Breast epithelium (tissue), 4 donors: ENCODE results near the gene ATG7. TPM values are rescaled to one million over a fixed set of nuclear protein-coding genes. Genes with fewer than 3 reads are reported as not detected.

Source experiments
- DNase-seq, 2 donors: peaks; one replicate each; pipeline ENCODE4 v3.0.0-alpha.2; 2019; ENCODE audit warnings: low spot score in 2 of 2
- H3K27ac ChIP-seq, 2 donors: fragments of 200-600 bp; sonication (generic) in 1 of 2; one replicate each; pipeline ENCODE4 v1.5.1; 2016 to 2019; ENCODE audit warnings: mild to moderate bottlenecking in 1 of 2
- H3K27me3 ChIP-seq, 2 donors: fragments of 200-600 bp; sonication (generic) in 1 of 2; one replicate each; pipeline versions ENCODE4 v1.5.1 to v1.6.0; 2017 to 2019; ENCODE audit warnings: control low read depth in 1 of 2, mild to moderate bottlenecking in 1 of 2
- H3K36me3 ChIP-seq: fragments of 200-600 bp; one replicate; pipeline ENCODE4 v1.5.1; 2019
- H3K4me1 ChIP-seq, 2 donors: fragments of 200-600 bp; sonication (generic); one replicate each; pipeline ENCODE4 v1.5.1; 2016 to 2019; ENCODE audit warnings: control low read depth in 1 of 2
- H3K4me3 ChIP-seq, 3 donors: fragments of 200-600 bp; sonication (generic); 1 replicate in 2 of 3; 2 replicates in 1 of 3; pipeline ENCODE4 v1.5.1; 2016 to 2019; ENCODE audit warnings: mild to moderate bottlenecking in 3 of 3, moderate library complexity in 2 of 3
- H3K9me3 ChIP-seq, 2 donors: fragments of 200-600 bp; sonication (generic) in 1 of 2; one replicate each; pipeline ENCODE4 v1.5.1; 2016 to 2019; ENCODE audit warnings: control low read depth in 1 of 2
- CTCF ChIP-seq, 3 donors: fragments of 450-650 bp; IDR thresholded peaks; one replicate each; pipeline ENCODE4 v1.5.1; 2016 to 2017; ENCODE audit warnings: antibody characterized with exemption in 3 of 3, mild to moderate bottlenecking in 3 of 3, moderate library complexity in 3 of 3
- POLR2A ChIP-seq: fragments of 450-650 bp; IDR thresholded peaks from one replicate; pipeline ENCODE4 v1.6.1; 2016; ENCODE audit warnings: antibody characterized with exemption, mild to moderate bottlenecking, moderate library complexity
- POLR2AphosphoS5 ChIP-seq, 3 donors: sonication (generic); formaldehyde crosslinking; IDR thresholded peaks; one replicate each; pipeline ENCODE4 v1.6.1; 2017; ENCODE audit warnings: antibody characterized with exemption in 3 of 3
- intact Hi-C: fragments of 100-400 bp; cut with DNase I; formaldehyde crosslinking; loops from one replicate; pipeline ENCODE4 v1.15.1; 2023; ENCODE audit warnings: low total_unique reads
- total RNA-seq, 3 donors: library from RNA; depleted of rRNA; stranded (reverse); fragments of >200 nt; gene quantifications; one replicate each; pipeline ENCODE4 v1.1.0, GENCODE V29; 2016

The ATG7 gene
- total RNA-seq, 3 donors from 2014 or later: 64.9 to 81.9 (median 75.5) TPM

- intact Hi-C loops: no loop called here
- Histone ChIP-seq H3K27me3 (no peaks in the 10 kb centered on the region), H3K9me3 (no peaks in the 10 kb centered on the region), H3K36me3 (no peaks in the 10 kb centered on the region), H3K27ac (no peak overlapping the region), H3K4me1 (no peaks in the 10 kb centered on the region), H3K4me3 (no peak overlapping the region)
- no peak for TF ChIP-seq POLR2A
- no peak for TF ChIP-seq CTCF (IDR thresholded peaks at IDR 0.05)
- no peak for DNase-seq
Measured at GRCh38 chr3:11447584-11448200, 175.5 kb downstream of the ATG7 start.

- intact Hi-C loops: no loop called here
- H3K36me3 ChIP-seq: no peaks in the 10 kb centered on the region
- H3K4me3 ChIP-seq: no peak overlapping the region
- H3K4me1 ChIP-seq: no peaks in the 10 kb centered on the region
- H3K27me3 ChIP-seq: no peaks in the 10 kb centered on the region
- H3K27ac ChIP-seq: no peak overlapping the region
- DNase-seq: no peak
- no peaks in the 10 kb centered on the region for H3K9me3 ChIP-seq
- no peak for TF ChIP-seq CTCF (IDR thresholded peaks at IDR 0.05)
Measured at GRCh38 chr3:11450015-11450414, 177.8 kb downstream of the ATG7 start.

GRCh38 chr3:11452312-11452711, 180.1 kb downstream of the ATG7 start:
- no peaks in the 10 kb centered on the region for H3K27me3 ChIP-seq
- no peak overlapping the region for H3K4me3 ChIP-seq
- no peaks in the 10 kb centered on the region for H3K36me3 ChIP-seq
- TF ChIP-seq POLR2A (no peak), CTCF (IDR thresholded peaks at IDR 0.05) (no peak), POLR2AphosphoS5 (IDR thresholded peaks at IDR 0.05) (no peak)
- H3K4me1 ChIP-seq: no peaks in the 10 kb centered on the region
- intact Hi-C loops: no loop called here
- H3K9me3 ChIP-seq: no peaks in the 10 kb centered on the region
- H3K27ac ChIP-seq: peak overlapping the region in 1 of 2 donors; percentile 63
- DNase-seq: no peak

- H3K36me3 ChIP-seq: no peaks in the 10 kb centered on the region
- H3K9me3 ChIP-seq: no peaks in the 10 kb centered on the region
- no peaks in the 10 kb centered on the region for H3K4me1 ChIP-seq
- TF ChIP-seq POLR2AphosphoS5 (IDR thresholded peaks at IDR 0.05): no peak
- TF ChIP-seq POLR2A: no peak
- TF ChIP-seq CTCF (IDR thresholded peaks at IDR 0.05): no peak
- intact Hi-C loops: no loop called here
- H3K4me3 ChIP-seq: no peak overlapping the region
- no peaks in the 10 kb centered on the region for H3K27me3 ChIP-seq
- peak overlapping the region; percentile 46 to 63 for H3K27ac ChIP-seq
- no peak for DNase-seq
Measured at GRCh38 chr3:11452885-11453847, 181.0 kb downstream of the ATG7 start.

GRCh38 chr3:11455956-11456355, 183.8 kb downstream of the ATG7 start:
- no peak for DNase-seq
- no peak overlapping the region for H3K27ac ChIP-seq
- intact Hi-C loops: no loop called here

More at GRCh38 chr3:11455956-11456355, 183.8 kb downstream of the ATG7 start:
- Histone ChIP-seq H3K4me1 (no peaks in the 10 kb centered on the region), H3K27me3 (no peaks in the 10 kb centered on the region), H3K36me3 (no peaks in the 10 kb centered on the region), H3K9me3 (no peaks in the 10 kb centered on the region), H3K4me3 (no peak overlapping the region)
- no peak for TF ChIP-seq POLR2A
- no peak for TF ChIP-seq CTCF (IDR thresholded peaks at IDR 0.05)
- TF ChIP-seq POLR2AphosphoS5 (IDR thresholded peaks at IDR 0.05): no peak
